Peyer's patch (tissue), 4 donors: ENCODE results near the gene MMAA. TPM values are rescaled to one million over a fixed set of nuclear protein-coding genes. Genes with fewer than 3 reads are reported as not detected.
"Not testable (repeated sequence)": the region's sequence is repeated elsewhere in the genome, so short reads cannot be mapped to it uniquely, and the experiment has no call there.

Experiments used
- DNase-seq, 3 donors: peaks; one replicate each; pipeline ENCODE4 v3.0.0-alpha.2; 2017 to 2019
- H3K27ac ChIP-seq, 4 donors: fragments of 200-600 bp; sonication (generic); one replicate each; pipeline ENCODE4 v1.5.1; 2016 to 2019
- H3K27me3 ChIP-seq, 2 donors: fragments of 200-600 bp; sonication (generic); one replicate each; pipeline ENCODE4 v1.5.1; 2019
- H3K36me3 ChIP-seq, 3 donors: fragments of 200-600 bp; sonication (generic); one replicate each; pipeline ENCODE4 v1.5.1; 2016 to 2019
- H3K4me1 ChIP-seq, 4 donors: fragments of 200-600 bp; sonication (generic); one replicate each; pipeline ENCODE4 v1.5.1; 2016 to 2019
- H3K4me3 ChIP-seq, 4 donors: fragments of 200-600 bp; sonication (generic); 1 replicate in 3 of 4; 2 replicates in 1 of 4; pipeline ENCODE4 v1.5.1; 2016 to 2019; ENCODE audit warnings: mild to moderate bottlenecking in 1 of 4
- H3K9me3 ChIP-seq, 4 donors: fragments of 200-600 bp; sonication (generic); one replicate each; pipeline ENCODE4 v1.5.1; 2016 to 2019; ENCODE audit warnings: mild to moderate bottlenecking in 1 of 4
- CTCF ChIP-seq, 6 experiments: fragments of 450-650 bp in 4 of 6; fragments of 200-600 bp in 2 of 6; sonication (generic) in 1 of 6; IDR thresholded peaks; one replicate each; pipeline ENCODE4 v1.5.1; 2017 to 2019; ENCODE audit warnings: antibody characterized with exemption in 6 of 6, mild to moderate bottlenecking in 3 of 6, moderate library complexity in 1 of 6
- POLR2A ChIP-seq, 2 donors: fragments of 450-650 bp; IDR thresholded peaks; one replicate each; pipeline ENCODE4 v1.5.1; 2017; ENCODE audit warnings: antibody characterized with exemption in 2 of 2, mild to moderate bottlenecking in 2 of 2, moderate library complexity in 2 of 2
- total RNA-seq, 4 donors: library from RNA; depleted of rRNA; stranded (reverse); fragments of >200 nt; gene quantifications; one replicate each; pipeline ENCODE4 v1.1.0, GENCODE V29; 2016

MMAA gene
- total RNA-seq, 4 donors from 2014 or later, result 8.3 to 11.6 (median 9.0) TPM

GRCh38 chr4:145614233-145614610 lies 5.0 kb upstream of the MMAA start:
- peaks cover 0 to 7% (median 0%) of the 10 kb centered on the region in 4 donors for H3K4me1 ChIP-seq
- no peak overlapping the region for H3K4me3 ChIP-seq
- DNase-seq, result no peak
- TF ChIP-seq CTCF (IDR thresholded peaks at IDR 0.05) (no peak), POLR2A (IDR thresholded peaks at IDR 0.05) (no peak)
- no peaks in the 10 kb centered on the region for H3K27me3 ChIP-seq
- H3K36me3 ChIP-seq, result no peaks in the 10 kb centered on the region
- H3K9me3 ChIP-seq, result no peaks in the 10 kb centered on the region
- no peak overlapping the region for H3K27ac ChIP-seq

- peak overlapping the region; percentile 65 to 87 (median 70) for H3K4me3 ChIP-seq
- no peaks in the 10 kb centered on the region for H3K27me3 ChIP-seq
- peak in 1 of 3 donors; percentile 43 for DNase-seq
- TF ChIP-seq POLR2A (IDR thresholded peaks at IDR 0.05), result no peak
- TF ChIP-seq CTCF (IDR thresholded peaks at IDR 0.05), result no peak
- no peaks in the 10 kb centered on the region for H3K36me3 ChIP-seq
- H3K27ac ChIP-seq, result peak overlapping the region; percentile 93 to 96 (median 94)
- peaks cover 0 to 12% (median 0%) of the 10 kb centered on the region in 4 donors for H3K4me1 ChIP-seq
- H3K9me3 ChIP-seq, result no peaks in the 10 kb centered on the region
Observed at GRCh38 chr4:145618210-145618931, 814 bp upstream of the MMAA start.

GRCh38 chr4:145619639-145619996 lies 433 bp downstream of the MMAA start:
- TF ChIP-seq CTCF (IDR thresholded peaks at IDR 0.05) (no peak), POLR2A (IDR thresholded peaks at IDR 0.05) (no peak)
- peaks cover 0 to 12% (median 0%) of the 10 kb centered on the region in 4 donors for H3K4me1 ChIP-seq
- H3K36me3 ChIP-seq, result no peaks in the 10 kb centered on the region
- H3K27me3 ChIP-seq, result no peaks in the 10 kb centered on the region
- peak overlapping the region; percentile 65 to 87 (median 70) for H3K4me3 ChIP-seq
- peak; percentile 36 to 85 (median 76) for DNase-seq
- H3K9me3 ChIP-seq, result no peaks in the 10 kb centered on the region
- peak overlapping the region; percentile 93 to 96 (median 94) for H3K27ac ChIP-seq

- not testable (repeated sequence) for H3K27me3 ChIP-seq, H3K27ac ChIP-seq, DNase-seq, H3K4me3 ChIP-seq, H3K36me3 ChIP-seq, H3K9me3 ChIP-seq
- peaks cover 0 to 12% (median 0%) of the 10 kb centered on the region in 4 donors for H3K4me1 ChIP-seq
Observed at GRCh38 chr4:145622067-145622466, 2.9 kb downstream of the MMAA start.

GRCh38 chr4:145623831-145624230 lies 4.6 kb downstream of the MMAA start:
- H3K4me3 ChIP-seq, result no peak overlapping the region
- no peak for TF ChIP-seq POLR2A (IDR thresholded peaks at IDR 0.05)
- no peak for TF ChIP-seq CTCF (IDR thresholded peaks at IDR 0.05)
- DNase-seq, result no peak
- no peaks in the 10 kb centered on the region for H3K36me3 ChIP-seq
- no peaks in the 10 kb centered on the region for H3K9me3 ChIP-seq
- no peaks in the 10 kb centered on the region for H3K27me3 ChIP-seq
- no peak overlapping the region for H3K27ac ChIP-seq
- peaks cover 0 to 5% (median 0%) of the 10 kb centered on the region in 4 donors for H3K4me1 ChIP-seq

GRCh38 chr4:145625677-145626622 lies 6.8 kb downstream of the MMAA start:
- Histone ChIP-seq H3K27me3 (no peaks in the 10 kb centered on the region), H3K36me3 (no peaks in the 10 kb centered on the region), H3K27ac (no peak overlapping the region), H3K4me1 (no peaks in the 10 kb centered on the region), H3K4me3 (no peak overlapping the region), H3K9me3 (no peaks in the 10 kb centered on the region)
- DNase-seq, result no peak
- TF ChIP-seq POLR2A (IDR thresholded peaks at IDR 0.05) (no peak), CTCF (IDR thresholded peaks at IDR 0.05) (no peak)
